Stimulated activated CD4-positive, alpha-beta T cell treated with anti-CD3 and anti-CD28 coated beads, Interleukin-2, amount 100 ng/mL, for 48 hours (primary cell): Measurements from ENCODE around the gene LITAFD.

Experiments used
- DNase-seq, 2 donors: peaks; one replicate each; pipeline ENCODE4 v3.0.0-alpha.2; 2020

The LITAFD gene

DNA sequence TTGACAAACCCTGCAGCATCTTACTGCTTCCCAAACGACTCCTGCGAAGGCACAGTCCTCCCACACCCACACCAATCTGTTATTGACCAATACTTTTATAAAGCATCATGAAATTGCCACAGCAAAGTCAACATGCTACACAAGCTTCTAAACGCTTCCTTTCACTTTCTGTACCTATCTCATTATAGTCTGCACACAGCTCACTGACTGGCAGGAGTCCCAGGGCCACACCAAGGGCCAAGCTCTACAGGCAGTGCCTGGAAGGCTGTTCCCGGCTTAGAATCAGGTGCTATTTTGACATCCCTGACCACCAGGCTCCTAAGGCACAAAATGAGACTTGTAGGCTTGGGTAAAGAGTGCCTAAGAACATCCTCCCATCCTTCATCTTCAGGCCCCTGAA lies 42.1 kb downstream of the LITAFD start:
- no peak for DNase-seq

DNA sequence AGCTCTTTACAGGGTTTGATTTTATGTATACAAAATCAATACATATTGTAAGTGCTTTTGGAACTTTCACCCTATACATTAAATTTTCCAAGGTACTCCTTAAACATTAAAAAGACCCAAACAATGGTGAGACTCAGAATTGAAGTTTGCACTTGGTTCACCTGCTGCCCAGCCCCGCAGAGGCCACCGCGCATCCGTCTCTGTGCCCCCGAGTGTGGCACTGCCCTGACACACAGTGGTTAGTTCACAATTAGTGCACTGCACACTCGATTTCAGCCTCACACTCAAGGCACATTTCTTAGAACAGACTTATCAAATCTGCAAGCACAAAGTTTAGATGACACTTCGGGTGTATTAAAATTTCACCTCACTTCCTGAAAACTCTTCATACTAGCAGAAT lies 43.3 kb downstream of the LITAFD start:
- DNase-seq = no peak

DNA sequence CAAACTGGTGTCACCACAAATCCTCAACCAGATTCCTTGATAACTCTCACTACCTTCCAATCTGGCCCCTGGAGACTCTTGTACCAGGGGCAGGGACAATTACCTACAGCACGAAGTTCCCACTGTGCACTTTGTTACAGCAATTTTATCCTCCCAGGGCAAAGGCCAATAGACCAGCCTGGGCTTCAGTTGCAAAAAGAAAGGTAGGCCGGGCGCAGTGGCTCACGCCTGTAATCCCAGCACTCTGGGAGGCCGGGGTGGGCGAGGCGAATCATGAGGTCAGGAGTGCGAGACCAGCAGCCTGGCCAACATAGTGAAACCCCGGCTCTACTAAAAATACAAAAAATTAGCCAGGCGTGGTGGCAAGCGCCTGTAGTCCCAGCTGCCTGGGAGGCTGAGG lies 44.7 kb downstream of the LITAFD start:
- DNase-seq = no peak

DNA sequence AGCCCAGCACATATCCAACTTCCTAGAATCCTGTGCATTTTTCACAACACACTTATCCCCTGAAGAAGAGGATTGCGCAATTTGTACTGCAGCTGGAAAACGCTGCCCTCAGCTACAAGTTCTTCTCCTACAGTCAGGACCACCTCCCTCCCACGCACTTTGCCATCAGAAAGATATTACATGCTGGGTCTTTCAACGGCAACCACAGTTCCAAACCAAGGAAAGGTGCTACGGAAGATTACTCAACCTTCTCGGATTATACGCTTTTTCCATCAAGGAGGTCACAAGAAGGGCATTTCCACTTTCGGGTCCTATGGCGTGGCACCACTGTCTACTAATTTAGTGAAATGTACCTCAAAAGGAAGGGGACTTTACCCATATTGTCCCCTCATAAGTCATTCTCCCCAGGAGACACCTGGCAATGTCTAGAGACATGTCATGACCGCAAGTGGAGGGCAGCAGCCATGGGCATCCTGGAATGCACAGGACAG lies 46.4 kb downstream of the LITAFD start:
- DNase-seq = peak; percentile 48 to 50

DNA sequence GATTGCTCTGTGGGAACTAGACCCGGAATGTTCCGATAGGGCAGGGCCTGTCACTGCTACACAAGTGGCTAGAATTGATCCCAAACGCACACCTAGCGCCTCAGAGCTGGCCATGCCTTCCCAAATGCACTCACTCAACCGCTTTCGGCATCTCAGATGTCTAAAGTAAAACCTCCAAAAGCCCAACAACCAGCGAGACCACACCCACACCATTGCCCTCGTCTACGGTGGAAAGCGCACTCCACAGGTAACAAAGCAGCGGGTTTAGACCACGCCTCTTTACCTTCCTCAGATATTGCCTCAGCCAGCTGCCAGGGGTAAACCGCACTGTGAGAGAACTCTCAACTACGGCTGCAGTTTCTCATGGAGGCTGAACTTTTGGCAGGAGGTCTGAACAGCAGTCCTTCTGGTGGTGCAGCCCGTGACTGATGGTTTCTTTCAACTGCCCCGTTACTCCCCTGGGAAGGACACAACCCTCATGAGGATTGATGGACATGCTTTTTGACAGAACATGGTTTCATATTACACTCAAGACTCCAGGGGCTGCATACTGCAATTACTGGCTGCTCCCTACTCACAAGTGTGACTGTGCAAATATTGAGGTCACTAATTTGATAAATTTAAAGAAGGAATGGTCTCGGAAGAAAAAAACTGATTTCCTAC lies 47.1 kb downstream of the LITAFD start:
- DNase-seq = no peak

DNA sequence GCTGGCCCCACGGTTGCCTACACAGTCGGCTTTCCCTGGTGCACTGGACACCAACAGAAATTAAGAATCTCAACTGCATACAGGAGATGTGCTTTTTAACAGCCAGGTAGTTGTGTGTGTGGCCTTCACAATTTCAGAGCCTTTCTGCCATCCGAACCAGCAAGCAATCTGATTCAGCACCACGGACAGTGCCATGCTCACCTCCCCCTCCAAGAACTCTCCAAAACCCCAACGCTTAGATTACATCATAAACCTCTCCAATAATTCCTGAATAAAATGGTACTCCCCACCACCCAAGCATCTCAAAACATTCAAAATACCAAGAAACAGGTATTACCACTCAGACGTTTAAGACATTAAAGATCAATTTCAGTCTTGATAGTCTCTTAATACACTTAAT lies 49.7 kb downstream of the LITAFD start:
- DNase-seq = peak; percentile 41

DNA sequence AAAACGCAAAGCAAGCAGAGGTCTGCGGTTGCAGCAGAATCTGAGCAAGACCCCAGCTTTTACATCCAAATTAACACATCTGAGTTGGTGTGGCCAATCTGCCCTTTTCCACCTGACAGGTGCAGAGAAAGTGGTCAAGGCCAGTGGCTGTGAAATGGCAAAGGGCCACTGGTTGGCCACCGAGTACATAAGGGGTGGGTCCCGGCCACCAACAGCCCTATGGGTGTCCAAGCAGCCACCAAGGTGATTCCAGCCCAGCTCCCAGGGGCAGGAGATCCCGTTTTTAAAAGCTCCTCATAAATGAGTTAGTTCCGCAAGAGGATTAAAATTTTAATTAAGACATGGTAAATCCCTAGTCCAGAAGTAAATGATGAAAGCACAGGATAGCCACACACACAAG lies 52.5 kb downstream of the LITAFD start:
- no peak for DNase-seq
